Measurements from ENCODE around the gene RAD51B.

RAD51B gene

GRCh38 chr14:68085742-68086141, 266.2 kb downstream of the RAD51B start:
- no peaks in the 10 kb centered on the region for H3K27me3 ChIP-seq
- no peak for DNase-seq

GRCh38 chr14:68088451-68088854, 268.9 kb downstream of the RAD51B start:
- DNase-seq: no peak
- TF ChIP-seq CTCF (IDR thresholded peaks at IDR 0.05; ENCODE audit: low read depth, low read length): no peak
- Histone ChIP-seq H3K36me3 (no peaks in the 10 kb centered on the region), H3K4me3 (ENCODE audit: low read depth, low read length) (no peak overlapping the region), H3K27me3 (no peaks in the 10 kb centered on the region), H3K4me1 (no peaks in the 10 kb centered on the region), H3K9me3 (no peaks in the 10 kb centered on the region)

More at GRCh38 chr14:68085742-68086141, 266.2 kb downstream of the RAD51B start:
- H3K36me3 ChIP-seq: no peaks in the 10 kb centered on the region
- no peaks in the 10 kb centered on the region for H3K9me3 ChIP-seq
- H3K4me1 ChIP-seq: no peaks in the 10 kb centered on the region
- no peak for TF ChIP-seq CTCF (IDR thresholded peaks at IDR 0.05; ENCODE audit: low read depth, low read length)
- no peak overlapping the region for H3K4me3 ChIP-seq (ENCODE audit: low read depth, low read length)

DNA sequence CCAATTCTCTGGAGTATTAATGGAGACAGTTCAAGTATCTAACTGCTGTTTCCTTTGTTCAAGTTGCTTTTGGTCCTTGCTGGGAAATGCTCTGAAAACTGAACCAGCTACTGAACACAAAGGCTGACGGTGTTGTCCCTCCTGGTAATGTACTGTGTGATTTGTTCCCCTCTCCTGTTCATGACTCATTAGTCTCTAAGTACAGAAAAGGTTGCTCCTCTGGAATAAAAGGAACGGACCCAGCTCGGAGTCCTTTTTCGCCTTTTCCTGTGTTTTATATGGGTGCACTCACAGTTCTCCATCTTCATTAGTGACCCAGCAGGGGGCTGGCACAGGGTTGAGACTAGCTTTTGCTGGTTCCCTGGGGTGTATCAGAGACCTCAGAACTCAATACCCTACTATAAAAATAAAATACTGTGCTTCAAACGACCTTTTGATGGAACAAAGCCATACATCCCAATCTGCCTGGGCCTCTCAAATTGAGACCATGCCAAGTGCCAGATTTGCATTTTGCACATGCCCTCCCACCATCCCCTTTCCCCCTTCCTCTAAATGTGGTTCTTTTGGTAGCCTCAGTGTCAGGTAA, 269.7 kb downstream of the RAD51B start:
- H3K9me3 ChIP-seq: no peaks in the 10 kb centered on the region
- no peak for TF ChIP-seq CTCF (IDR thresholded peaks at IDR 0.05; ENCODE audit: low read depth, low read length)
- H3K27me3 ChIP-seq: no peaks in the 10 kb centered on the region
- no peak for DNase-seq
- H3K36me3 ChIP-seq: no peaks in the 10 kb centered on the region
- H3K4me3 ChIP-seq (ENCODE audit: low read depth, low read length): no peak overlapping the region
- no peaks in the 10 kb centered on the region for H3K4me1 ChIP-seq

DNA sequence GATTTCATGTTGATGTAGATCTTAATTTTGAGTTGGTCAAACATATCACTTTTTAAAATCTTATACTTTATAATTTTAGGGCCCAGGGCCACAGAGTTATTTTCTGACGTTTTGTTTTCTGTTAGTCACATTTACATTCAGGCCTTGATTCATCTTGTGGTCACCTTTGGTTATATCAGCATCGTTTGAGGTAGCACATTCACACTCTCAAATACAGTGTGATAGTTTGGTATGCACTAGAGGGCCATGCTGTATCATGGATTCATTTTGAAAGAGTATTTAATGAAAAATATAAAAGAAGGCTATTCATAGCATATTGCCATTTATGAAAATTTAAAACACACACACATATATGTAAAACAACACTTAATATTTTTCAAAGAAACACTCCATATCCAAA, 274.6 kb downstream of the RAD51B start:
- Histone ChIP-seq H3K4me3 (ENCODE audit: low read depth, low read length) (no peak overlapping the region), H3K4me1 (no peaks in the 10 kb centered on the region), H3K36me3 (no peaks in the 10 kb centered on the region), H3K9me3 (no peaks in the 10 kb centered on the region), H3K27me3 (no peaks in the 10 kb centered on the region)
- TF ChIP-seq CTCF (IDR thresholded peaks at IDR 0.05; ENCODE audit: low read depth, low read length): no peak
- no peak for DNase-seq

DNA sequence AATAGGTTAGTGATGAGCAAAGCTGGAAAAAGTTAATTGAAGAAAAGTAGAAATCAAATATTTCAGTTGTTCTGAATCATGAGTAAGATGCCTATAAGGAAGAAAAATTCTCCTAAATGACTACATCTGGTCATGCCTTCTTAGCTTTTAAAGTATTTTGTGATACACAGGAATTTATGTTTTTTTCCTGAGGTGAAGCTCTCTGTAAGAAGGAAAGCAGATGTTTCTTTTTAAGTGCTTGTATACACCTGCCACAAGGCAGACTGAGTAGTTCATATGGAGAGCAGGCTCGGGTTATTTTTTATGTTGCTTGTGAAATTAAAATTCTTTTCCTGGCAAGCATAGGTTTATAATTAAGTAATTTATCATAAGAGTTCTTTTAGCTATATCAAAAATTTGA, 275.2 kb downstream of the RAD51B start:
- H3K4me1 ChIP-seq: no peaks in the 10 kb centered on the region
- H3K36me3 ChIP-seq: no peaks in the 10 kb centered on the region
- no peaks in the 10 kb centered on the region for H3K27me3 ChIP-seq
- DNase-seq: no peak
- H3K9me3 ChIP-seq: no peaks in the 10 kb centered on the region
- H3K4me3 ChIP-seq (ENCODE audit: low read depth, low read length): no peak overlapping the region
- no peak for TF ChIP-seq CTCF (IDR thresholded peaks at IDR 0.05; ENCODE audit: low read depth, low read length)

- no peak for TF ChIP-seq CTCF (IDR thresholded peaks at IDR 0.05; ENCODE audit: low read depth, low read length)
- no peak for DNase-seq
Measured at GRCh38 chr14:68097727-68098126, 278.1 kb downstream of the RAD51B start.

More at GRCh38 chr14:68097727-68098126, 278.1 kb downstream of the RAD51B start:
- Histone ChIP-seq H3K27me3 (no peaks in the 10 kb centered on the region), H3K4me3 (ENCODE audit: low read depth, low read length) (no peak overlapping the region), H3K9me3 (peaks cover 7% of the 10 kb centered on the region; the same call in 1 of the 2 replicates), H3K36me3 (no peaks in the 10 kb centered on the region), H3K4me1 (no peaks in the 10 kb centered on the region)

Measured in BE2C (cell line).